CD4-positive, alpha-beta T cell treated with Interleukin-1 beta for 1 hour (primary cell): ENCODE data around the gene RGS17.

Experiments used
- DNase-seq, 2 donors: peaks; one replicate each; pipeline ENCODE4 v3.0.0-alpha.2; 2020 to 2022

Gene RGS17

DNA sequence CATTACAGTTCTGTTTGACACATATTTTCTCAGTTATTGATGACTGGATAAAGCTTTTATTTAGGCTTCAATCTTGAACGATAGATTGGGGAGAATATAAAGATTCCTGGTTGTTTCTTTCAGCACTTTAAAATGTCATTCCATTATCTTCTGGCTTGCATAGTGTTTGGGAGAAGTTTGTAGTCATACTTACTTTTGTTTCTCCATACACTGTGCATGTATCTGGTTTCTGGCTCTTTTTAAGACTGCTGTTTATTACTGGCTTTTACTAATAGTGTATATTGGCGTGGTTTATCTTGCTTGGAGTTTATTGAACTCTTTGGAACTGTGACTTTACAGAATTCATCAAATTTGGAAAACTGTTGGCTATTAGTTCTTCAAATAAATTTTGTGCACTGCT, 49.2 kb downstream of the RGS17 start:
- DNase-seq, result no peak

DNA sequence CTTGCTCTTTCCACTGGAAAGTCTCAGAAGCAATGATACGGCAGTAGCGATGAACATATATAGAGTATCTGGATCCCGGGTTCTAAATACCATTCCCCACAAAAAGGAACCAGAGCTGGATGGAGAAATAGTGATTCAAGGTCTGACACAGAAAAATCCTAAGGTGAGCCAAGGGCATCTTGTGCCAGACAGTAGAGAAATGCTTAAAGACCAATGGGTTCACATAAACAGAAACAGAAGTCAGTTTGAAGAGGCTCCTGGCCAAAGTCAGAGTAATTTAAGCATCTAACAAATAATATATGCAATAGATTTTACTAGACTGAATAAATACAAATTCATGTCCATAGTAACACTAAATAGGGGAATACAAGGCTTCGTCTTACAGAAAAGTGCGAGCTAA, 54.7 kb downstream of the RGS17 start:
- no peak for DNase-seq

DNA sequence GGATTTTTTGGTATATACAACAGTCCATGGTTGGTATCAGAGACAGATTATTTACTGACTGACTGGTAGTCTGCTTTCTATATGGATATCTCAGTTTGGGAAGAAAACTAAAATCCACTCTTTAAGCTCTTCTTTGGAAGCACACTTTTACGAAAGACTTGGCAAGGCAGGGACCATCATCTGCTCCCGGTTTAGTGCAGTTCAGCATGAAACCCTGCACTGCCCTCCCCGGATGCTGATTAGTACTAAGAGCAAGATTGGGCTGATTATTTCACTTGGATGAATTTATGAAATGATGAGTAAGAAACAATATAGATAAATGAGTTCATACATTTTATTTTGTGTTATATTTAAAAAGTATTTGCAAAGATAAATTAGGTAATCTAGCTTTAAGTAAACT, 56.3 kb downstream of the RGS17 start:
- no peak for DNase-seq

DNA sequence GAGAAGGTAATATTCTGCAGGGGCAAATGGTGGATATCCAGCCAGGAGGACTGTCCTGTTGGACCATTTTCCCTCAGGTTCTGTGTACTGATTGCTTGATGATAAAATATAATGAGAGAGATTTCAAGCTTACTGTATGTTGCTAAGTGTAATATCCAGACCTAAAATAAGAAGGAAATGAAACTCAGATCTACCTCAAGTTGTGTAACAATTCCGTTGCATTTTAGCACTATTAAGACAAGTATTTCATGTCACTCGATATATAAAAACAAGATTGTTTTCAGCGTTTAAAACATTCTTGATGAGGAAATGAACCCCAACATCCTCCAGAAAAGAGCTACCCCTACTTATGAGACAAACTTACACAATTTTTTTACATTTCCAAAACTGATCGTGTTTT, 57.2 kb downstream of the RGS17 start:
- DNase-seq, result no peak

DNA sequence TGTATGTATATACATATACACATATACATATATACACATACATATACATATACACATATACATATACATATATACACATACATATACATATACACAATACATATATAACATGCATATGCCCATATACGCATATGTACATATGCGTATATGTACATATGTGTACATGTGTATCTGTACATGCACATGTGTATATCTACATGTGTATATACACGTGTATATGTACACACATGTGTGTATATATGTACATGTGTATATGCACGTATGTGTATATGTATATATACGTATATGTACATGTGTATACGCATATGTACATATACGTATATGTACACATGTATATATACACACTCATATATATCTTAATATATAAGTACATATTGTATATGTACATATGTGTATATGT, 60.3 kb downstream of the RGS17 start:
- no peak for DNase-seq

DNA sequence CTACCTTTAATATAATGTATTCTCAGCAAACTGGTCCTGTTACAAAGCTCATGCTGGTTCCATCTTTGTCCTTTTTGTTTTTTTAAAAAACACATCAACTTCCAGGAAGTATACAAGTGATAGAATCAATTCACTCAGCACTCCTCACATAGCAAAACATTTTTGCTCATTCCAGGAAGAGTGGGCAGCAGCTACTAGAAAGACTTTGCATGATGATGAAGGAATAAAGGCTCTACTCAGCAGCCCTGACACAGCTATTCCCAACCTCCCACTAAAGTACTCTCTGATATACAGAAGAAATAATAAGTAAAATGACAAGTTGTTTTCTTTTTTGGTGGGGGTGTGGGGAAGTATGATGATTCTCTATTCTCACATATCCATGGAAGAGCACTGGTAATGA, 61.2 kb downstream of the RGS17 start:
- DNase-seq, result no peak

DNA sequence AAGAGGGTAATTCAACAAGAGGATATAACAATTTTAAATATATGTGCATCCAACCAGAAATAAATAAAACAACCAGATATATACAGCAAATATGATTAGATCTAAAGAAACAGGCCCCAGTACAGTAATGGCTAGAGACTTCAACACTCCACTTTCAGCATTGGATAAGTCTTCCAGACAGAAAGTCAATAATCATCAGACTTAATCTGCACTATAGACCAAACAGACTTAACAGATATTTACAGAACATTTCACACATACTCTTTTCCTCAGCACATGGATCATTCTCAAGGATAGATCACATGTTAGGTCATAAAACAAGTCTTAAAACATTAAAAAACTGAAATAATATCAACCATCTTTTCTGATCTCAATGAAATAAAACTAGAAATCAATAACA, 65.9 kb downstream of the RGS17 start:
- DNase-seq, result no peak

DNA sequence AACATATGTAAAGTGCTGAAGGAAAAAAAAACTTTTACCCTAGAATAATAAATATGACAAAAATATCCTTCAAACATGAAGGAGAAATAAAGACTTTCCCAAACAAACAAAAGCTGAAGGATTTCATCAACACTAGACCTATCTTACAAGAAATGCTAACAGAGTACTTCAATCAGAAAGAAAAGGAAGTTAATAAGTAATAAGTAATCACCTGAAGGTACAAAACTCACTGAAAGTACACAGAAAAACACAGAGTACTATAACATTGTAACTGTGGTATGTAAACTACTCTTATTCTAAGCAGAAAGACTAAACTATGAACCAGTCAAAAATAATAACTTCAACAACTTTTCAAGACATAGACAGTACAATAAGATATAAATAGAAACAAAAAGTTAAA, 67.1 kb downstream of the RGS17 start:
- DNase-seq, result no peak

DNA sequence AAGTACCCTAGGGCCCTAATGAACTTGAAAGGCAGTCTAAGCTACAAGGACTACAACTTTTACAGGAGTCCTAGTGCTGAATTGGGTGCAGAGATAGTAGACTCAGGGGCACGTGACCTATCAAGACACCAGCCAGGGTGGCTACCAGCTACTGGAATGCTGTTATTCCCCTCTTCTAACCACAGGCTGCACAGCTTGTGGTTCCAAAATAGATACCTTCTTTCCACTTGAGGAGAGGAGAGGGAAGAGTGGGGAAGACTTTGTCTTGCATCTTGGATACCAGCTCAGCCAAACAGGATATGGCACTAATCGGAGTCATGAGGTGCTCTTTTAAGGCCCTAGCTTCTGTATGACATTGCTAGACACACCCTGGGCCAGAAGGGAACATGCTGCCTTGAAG, 68.6 kb downstream of the RGS17 start:
- no peak for DNase-seq

DNA sequence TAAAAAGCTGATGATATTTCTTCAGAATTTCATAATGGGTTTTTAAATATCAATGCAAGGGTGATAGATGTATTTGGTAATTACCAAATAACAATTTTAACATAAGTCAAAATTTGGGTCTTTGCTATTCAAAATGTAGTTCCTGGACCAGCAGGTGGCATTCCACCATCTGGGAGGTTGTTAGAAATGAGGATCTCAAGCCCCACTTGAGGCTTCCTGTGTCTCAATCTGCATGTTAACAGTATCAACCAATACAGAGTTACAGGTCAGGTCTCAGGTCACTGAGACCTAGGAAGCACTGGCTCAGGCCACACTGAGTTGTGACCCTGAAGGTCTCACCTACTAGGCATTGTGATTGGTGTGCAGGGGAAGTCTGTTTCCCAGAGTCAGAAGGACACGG, 71.3 kb downstream of the RGS17 start:
- no peak for DNase-seq

DNA sequence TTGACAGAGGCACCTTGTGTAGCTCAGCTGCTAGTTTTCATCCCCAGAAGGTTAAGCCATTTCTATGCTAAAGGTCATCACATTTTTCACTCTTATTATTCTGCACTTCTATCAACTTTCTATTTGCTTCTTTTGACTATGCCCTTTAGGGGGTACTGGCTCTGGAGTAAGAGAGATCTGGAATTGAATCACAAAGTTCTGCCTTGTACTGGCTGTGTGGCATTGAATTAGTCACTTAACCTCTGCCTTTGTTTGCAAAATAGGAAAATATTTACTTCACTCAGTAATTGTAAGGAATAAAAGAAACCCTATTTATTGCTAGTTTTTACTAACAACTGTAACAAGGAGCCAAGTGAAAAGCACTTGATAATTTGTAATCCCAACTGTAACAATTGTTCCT, 71.8 kb downstream of the RGS17 start:
- no peak for DNase-seq

DNA sequence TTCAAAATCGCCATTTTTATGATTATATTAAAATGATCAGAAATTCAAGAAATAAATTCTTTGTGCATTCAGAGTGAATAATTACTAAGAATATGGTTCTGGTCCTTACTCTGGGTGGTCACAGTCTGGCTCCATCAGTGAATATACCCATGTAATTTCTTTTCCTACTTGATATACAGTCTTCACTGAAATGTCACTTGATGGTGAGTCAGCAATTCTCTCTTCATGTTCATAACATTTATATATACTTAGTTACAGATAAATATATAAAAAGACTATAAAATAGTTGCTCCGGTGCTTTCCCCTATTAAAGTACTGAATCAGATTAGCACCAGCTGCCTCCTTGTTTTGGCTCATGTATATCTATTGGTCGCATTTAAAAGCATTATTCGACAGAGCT, 72.2 kb downstream of the RGS17 start:
- no peak for DNase-seq

DNA sequence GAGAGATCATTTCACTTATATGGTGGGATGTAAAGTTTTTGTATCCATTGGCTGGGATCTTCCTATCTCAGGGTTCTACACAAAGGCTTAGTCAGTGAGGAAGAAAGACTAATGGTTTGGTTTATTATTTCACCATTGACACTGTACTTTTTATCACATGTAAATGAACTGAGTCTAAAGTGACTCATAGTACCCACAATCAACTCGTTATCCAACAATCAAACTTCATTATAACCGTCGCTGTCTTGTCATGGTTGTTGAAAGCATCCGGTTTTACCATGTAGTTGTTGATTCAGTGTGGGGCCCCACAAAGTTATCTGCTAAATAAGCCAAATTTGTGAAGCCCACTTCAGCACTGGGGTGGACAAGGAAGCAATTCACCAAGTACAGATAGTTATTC, 72.8 kb downstream of the RGS17 start:
- no peak for DNase-seq

DNA sequence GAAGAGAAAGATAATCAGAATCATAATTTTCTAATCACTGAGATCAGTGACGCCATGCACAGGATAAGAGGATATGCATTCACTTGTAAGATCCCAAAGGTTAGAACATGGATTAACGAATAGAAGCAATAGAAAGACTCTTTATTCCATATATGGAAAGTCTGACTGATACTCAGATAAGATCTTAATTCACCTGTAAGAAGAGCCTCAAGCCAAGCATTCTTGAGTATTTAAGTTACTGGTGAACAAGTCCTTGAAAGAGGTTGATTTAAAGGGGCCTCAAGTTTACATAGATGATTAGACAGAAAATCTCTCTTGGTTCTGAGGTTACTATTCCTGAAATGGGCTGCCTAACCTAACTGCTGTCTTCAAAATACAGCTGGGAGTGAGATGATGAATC, 74.8 kb downstream of the RGS17 start:
- DNase-seq, result no peak

DNA sequence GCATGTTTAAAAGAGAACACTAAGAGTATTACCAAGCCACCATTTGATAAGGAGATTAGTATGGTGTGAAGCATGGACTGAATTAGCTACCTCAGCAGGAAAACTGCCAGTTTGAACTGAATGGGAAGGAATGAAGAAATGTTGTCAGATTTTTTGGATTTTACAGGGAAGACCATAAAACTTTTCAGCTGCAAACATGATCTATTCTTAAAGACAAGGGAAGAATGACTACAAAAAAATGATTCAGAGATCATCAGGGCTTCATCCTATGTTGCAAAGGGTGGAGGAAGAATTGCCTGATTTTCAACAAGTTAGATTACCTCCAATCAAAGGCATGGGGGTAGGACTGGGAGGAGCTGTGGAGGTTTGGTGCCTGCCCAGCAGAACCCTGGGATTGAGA, 79.3 kb downstream of the RGS17 start:
- no peak for DNase-seq

DNA sequence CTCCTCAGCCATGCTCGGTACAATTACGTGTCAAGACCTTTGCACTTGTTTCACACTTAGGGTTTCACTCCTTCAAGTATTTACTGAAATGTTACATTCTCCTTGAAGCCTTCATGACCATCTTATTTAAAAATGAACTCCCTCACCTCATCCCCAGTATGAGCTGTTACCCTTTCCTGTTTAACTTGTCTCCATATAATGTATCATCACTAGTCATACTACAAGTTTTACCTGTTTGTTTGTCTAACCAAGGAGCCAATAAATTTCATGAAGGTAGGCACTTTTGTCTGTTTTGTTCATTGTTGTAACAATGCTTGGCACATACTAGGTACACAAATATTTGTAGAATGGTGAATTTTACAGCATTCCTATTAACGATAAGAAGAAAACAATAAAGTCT, 82.5 kb downstream of the RGS17 start:
- DNase-seq, result no peak

DNA sequence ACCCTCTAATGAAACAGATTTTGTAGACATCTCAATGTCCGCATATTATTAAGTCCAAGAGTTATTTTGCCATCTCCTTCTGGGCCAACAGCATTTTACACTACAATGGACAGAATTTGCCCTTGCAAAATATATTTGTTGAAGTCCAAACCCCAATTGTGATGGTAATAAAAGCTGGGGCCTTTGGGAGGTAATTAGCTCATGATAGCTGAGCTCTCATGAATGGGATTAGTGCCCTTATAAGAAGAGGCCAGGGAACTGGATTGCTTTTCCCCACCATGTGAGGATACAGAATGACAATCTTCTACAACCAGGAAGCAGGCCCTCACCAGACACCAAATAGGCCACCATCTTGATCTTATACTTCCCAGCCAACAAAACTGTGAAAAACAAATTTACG, 83.7 kb downstream of the RGS17 start:
- no peak for DNase-seq

DNA sequence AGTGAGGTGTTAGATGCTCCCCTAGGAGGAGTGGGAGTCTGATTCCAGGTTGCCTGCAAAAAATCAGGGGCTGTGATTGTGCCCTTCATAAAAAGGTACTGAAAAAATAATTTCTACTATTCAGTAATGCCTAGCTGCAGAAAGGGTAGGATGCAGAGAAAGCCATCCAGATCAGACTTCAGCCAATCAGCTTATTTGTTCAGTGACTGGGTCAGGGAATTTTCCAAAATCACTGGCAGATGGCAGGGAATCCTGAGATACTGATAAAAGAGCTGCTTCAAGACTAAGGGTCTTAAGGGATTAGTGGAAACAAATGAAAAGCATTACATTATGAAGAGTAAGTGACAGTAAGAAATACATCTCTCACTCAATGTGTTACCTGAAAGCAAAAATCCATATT, 85.8 kb downstream of the RGS17 start:
- DNase-seq, result no peak

DNA sequence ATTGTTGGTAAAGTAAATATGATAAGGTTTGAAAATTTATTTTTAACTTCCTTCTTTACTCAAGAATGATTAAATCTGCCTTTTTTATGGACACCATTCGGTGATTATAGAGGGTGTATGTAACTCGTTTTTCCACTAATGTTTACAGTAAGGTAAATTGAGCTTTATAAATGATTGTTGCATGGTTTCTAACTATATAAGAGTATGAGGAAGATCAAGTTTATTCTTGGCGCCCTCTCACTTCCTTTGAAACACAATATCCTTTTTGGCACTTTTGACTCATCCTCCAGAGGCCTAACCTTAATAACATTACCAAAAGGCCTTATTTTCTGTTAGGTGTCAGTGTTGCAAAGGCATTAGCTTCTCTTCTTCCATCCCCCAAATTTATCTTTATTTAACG, 86.8 kb downstream of the RGS17 start:
- no peak for DNase-seq

DNA sequence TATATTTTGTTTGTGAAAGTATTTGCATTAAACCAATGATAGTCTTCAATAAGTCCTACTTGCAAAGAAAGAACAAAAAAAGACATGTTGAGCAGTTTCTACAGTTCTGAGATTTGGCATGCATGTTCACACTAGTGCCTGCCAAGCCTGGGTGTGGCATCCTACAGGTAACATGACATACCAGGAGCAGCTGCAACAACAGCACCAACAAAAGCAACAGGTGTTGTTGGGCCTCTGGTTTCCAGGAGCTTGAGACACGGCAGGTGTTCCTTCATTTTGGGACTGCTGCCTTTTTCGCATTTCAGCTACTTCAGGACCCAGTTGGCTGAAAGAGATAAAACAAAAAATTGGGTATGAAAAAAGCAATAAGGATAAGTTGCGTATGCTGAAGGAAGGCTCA, 87.4 kb downstream of the RGS17 start:
- no peak for DNase-seq

DNA sequence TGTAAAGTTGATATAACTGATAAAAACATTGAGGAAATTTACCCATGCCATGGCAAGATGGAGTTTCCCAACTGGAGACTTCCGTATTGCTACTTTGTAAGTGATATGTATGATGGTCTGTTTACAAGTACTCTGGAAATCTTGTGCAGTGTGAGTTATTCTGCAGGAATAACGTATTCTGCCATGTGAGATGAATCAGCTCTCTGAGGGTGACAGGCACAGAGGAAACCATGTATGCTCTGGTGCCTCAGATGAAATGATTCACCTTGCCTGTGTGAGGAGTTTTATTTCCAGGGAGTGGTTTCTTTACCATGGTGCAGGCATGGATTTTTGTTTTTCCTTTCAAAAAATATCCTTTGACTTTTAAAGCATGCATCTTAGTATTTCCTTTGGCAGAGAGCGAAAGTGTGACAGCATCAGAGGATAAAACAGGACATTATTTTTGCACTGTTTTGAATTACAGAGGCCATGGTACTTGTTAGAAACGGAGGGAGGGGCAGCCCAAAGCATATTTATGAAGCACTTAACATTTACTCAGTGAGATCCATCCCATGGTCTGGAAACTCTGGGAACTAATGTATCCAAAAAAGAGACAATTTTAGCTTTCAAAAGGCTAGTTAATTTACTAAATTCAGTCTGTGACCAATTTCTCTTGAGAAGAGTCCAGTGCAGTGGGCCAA, 92.6 kb downstream of the RGS17 start:
- no peak for DNase-seq

DNA sequence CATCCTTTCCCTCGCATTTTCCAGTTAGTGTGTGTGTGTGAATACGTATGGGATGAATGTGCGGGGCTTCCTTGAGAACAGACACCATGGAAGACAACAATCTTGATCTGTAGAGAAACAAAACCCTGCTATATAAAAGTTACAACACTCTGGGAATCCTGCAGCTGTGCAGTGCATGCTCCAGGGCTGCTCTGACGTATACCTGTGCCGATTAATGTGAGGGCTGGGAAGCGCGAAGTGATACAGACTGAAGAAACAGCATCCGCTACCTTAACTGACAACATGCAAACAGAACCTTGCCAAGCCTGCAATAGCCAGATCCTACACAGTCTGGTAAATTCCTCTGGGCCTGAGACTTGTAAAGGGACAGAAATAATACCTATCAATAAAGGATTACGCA, 96.9 kb downstream of the RGS17 start:
- no peak for DNase-seq

DNA sequence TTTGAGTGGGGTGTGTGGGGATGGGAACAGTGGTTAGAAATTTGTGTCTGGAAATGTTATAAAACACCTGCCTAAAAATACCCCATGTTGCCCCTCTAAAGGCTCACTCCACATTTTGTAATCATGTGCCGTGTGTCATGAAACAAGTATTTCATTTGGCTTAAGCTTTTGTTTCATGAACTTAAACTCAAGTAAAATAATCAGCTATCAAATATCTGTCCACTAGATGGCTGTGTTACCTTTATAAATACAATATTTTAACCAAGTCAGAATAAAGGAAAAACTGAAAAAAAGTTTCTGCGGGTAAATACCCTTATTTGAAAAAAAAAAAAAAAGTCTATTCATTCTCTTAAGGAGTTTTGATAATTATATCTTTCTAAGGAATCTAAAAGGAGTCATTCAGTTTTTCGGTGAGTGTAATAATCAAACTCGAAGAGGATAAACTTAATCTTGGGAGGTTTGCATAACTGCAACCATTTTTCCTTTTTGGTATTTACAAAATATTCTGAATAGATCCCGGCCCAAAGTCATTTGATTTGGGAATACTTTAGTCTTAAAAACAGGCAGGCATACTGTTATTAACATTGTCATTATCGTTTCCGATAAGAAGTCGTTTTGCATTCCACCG, 98.7 kb downstream of the RGS17 start:
- no peak for DNase-seq

DNA sequence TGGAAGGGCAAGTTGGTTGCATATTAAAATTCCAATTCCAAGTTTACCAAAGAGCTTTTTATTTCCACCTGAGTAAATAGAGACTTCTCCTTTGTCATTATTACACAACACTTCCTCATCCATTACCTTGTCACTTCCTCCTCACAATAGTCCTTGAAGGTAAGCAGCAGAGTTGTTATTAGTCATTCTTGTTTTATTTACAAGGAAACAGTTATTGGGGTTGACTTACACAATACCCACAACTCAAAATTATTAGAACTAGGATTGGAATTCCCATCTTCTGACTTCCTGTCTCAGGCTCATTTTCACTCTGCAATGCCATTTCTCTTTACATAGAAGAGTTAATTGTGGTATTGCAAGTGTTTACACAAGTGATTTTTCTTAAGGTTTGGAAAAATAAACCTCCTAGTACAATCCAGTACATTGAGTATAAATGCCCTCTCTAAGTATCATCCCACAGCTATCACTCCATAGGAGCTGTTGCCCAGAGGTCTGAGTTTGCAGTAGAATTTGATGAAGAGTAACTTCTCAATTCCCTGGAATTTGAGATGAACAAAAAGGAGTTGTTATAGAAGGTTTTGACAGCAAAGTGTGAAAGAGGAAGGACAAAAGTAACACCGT, 99.6 kb downstream of the RGS17 start:
- no peak for DNase-seq

DNA sequence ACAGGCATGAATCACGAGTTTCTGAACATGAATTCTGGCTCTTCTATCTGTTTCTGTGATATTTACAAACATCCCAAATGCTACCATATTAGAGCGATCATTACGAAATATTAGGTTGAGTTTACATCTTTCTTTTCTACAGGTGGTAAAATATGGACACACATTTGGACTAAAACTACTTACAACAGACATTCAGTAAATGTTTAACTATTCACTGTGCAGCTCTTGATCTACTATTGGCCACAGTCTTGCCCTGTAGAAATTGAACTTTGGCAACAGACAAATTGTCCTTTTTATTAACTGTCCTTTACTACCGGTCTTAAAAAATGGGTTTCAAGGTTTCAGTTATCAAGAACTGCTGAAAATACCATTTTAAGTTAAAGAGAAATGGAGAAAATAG, 102.1 kb downstream of the RGS17 start:
- no peak for DNase-seq
